NCI-H226 (cell line): ENCODE results near the gene POLD1.

Experiments used
- DNase-seq: peaks from one replicate; pipeline ENCODE4 v3.0.0-alpha.2; 2015

Gene POLD1

GRCh38 chr19:50447750-50448149 is 63.6 kb downstream of the POLD1 start:
- DNase-seq = no peak

GRCh38 chr19:50449236-50449899 is 65.2 kb downstream of the POLD1 start:
- DNase-seq = no peak

GRCh38 chr19:50450369-50451222 is 66.4 kb downstream of the POLD1 start:
- DNase-seq = no peak

- DNase-seq = no peak
These were observed 67.0 kb downstream of the POLD1 start for GRCh38 chr19:50451223-50451534.

GRCh38 chr19:50453243-50453642 is 69.1 kb downstream of the POLD1 start:
- DNase-seq = no peak

- DNase-seq = no peak
These were observed 71.8 kb downstream of the POLD1 start for GRCh38 chr19:50455992-50456391.

- DNase-seq = no peak
These were observed 73.2 kb downstream of the POLD1 start for GRCh38 chr19:50457300-50457699.

- DNase-seq = no peak
These were observed 74.4 kb downstream of the POLD1 start for GRCh38 chr19:50458396-50459066.

GRCh38 chr19:50459067-50459456 is 74.9 kb downstream of the POLD1 start:
- no peak for DNase-seq

GRCh38 chr19:50459638-50460037 is 75.5 kb downstream of the POLD1 start:
- DNase-seq = no peak

GRCh38 chr19:50460161-50460765 is 76.1 kb downstream of the POLD1 start:
- peak; percentile 57 for DNase-seq

- DNase-seq = peak; percentile 45
These were observed 77.1 kb downstream of the POLD1 start for GRCh38 chr19:50461066-50461875.

GRCh38 chr19:50462970-50463369 is 78.8 kb downstream of the POLD1 start:
- no peak for DNase-seq

GRCh38 chr19:50464348-50464747 is 80.2 kb downstream of the POLD1 start:
- no peak for DNase-seq

- DNase-seq = no peak
These were observed 80.9 kb downstream of the POLD1 start for GRCh38 chr19:50465000-50465399.

GRCh38 chr19:50465986-50466705 is 82.0 kb downstream of the POLD1 start:
- no peak for DNase-seq

- DNase-seq = no peak
These were observed 82.5 kb downstream of the POLD1 start for GRCh38 chr19:50466706-50467039.

GRCh38 chr19:50467566-50467965 is 83.4 kb downstream of the POLD1 start:
- no peak for DNase-seq
